Sigmoid colon (tissue), 7 donors: Measurements from ENCODE around the gene NOL9. TPM values are rescaled to one million over a fixed set of nuclear protein-coding genes. Genes with fewer than 3 reads are reported as not detected.

ENCODE experiments used
- DNase-seq: peaks from one replicate; pipeline ENCODE4 v3.0.0-alpha.2; 2019
- H3K27ac ChIP-seq, 4 donors: fragments of 200-600 bp; sonication (generic); one replicate each; pipeline ENCODE4 v1.5.1; 2016 to 2019; ENCODE audit warnings: mild to moderate bottlenecking in 1 of 4
- H3K27me3 ChIP-seq, 3 donors: fragments of 200-600 bp; sonication (generic); one replicate each; pipeline ENCODE4 v1.5.1; 2019; ENCODE audit warnings: mild to moderate bottlenecking in 1 of 3
- H3K36me3 ChIP-seq, 4 donors: fragments of 200-600 bp; sonication (generic); one replicate each; pipeline ENCODE4 v1.5.1; 2016 to 2019
- H3K4me1 ChIP-seq, 4 donors: fragments of 200-600 bp; sonication (generic); one replicate each; pipeline ENCODE4 v1.5.1; 2017 to 2019
- H3K4me3 ChIP-seq, 4 donors: fragments of 200-600 bp; sonication (generic); one replicate each; pipeline ENCODE4 v1.5.1; 2017 to 2019; ENCODE audit warnings: mild to moderate bottlenecking in 2 of 4, moderate library complexity in 1 of 4
- H3K9me3 ChIP-seq, 4 donors: fragments of 200-600 bp in 3 of 4; sonication (generic) in 3 of 4; one replicate each; pipeline versions ENCODE4 v1.5.1 to v1.6.1; 2013 to 2019
- EP300 ChIP-seq, 4 donors: sonication (generic); formaldehyde crosslinking; IDR thresholded peaks; one replicate each; pipeline ENCODE4 v1.6.1; 2017; ENCODE audit warnings: antibody characterized with exemption in 4 of 4
- POLR2A ChIP-seq, 2 donors: fragments of 450-650 bp; IDR thresholded peaks; one replicate each; pipeline ENCODE4 v1.6.1; 2016; ENCODE audit warnings: antibody characterized with exemption in 2 of 2, mild to moderate bottlenecking in 2 of 2, moderate library complexity in 2 of 2
- POLR2AphosphoS5 ChIP-seq, 4 donors: sonication (generic); formaldehyde crosslinking; IDR thresholded peaks; one replicate each; pipeline ENCODE4 v1.6.1; 2017; ENCODE audit warnings: antibody characterized with exemption in 4 of 4
- WGBS, 2 donors: extraction: QIAGEN DNeasy Blood & Tissue Kit; methylation state at CpG; one replicate each; pipeline ENCODE4 v1.1.7; 2013; 5-methylcytosine and 5-hydroxymethylcytosine counted together
- intact Hi-C: fragments of 100-400 bp; cut with DNase I; formaldehyde crosslinking; loops from one replicate; pipeline ENCODE4 v1.15.1; 2023
- polyA plus RNA-seq, 3 donors: library from polyadenylated mRNA; stranded (reverse); fragments of 200-250 nt; gene quantifications; one replicate each; pipeline ENCODE4 v1.2.3, GENCODE V29; 2013
- total RNA-seq, 4 donors: library from RNA; depleted of rRNA; stranded (reverse); fragments of >200 nt; gene quantifications; one replicate each; pipeline ENCODE4 v1.1.0, GENCODE V29; 2016
- TF ChIP-seq, protein P1 (sequence below), 4 experiments: fragments of 450-650 bp in 3 of 4; fragments of 200-600 bp in 1 of 4; IDR thresholded peaks; one replicate each; pipeline ENCODE4 v1.5.1; 2016 to 2019; ENCODE audit warnings: antibody characterized with exemption in 4 of 4, mild to moderate bottlenecking in 3 of 4, moderate library complexity in 2 of 4
- donor health status: healthy with polysubstance abuse.
- donor health status: Bipolar disorder and iron deficiency.
- donor health status: healthy.

The NOL9 gene
- total and polyA plus RNA-seq, 7 donors, result 1.2 to 29.6 (median 17.3) TPM

- intact Hi-C loops, result no loop called here
- TF ChIP-seq POLR2A (IDR thresholded peaks at IDR 0.05) (no peak), POLR2AphosphoS5 (IDR thresholded peaks at IDR 0.05) (no peak), EP300 (IDR thresholded peaks at IDR 0.05) (no peak)
- TF ChIP-seq, protein P1, sequence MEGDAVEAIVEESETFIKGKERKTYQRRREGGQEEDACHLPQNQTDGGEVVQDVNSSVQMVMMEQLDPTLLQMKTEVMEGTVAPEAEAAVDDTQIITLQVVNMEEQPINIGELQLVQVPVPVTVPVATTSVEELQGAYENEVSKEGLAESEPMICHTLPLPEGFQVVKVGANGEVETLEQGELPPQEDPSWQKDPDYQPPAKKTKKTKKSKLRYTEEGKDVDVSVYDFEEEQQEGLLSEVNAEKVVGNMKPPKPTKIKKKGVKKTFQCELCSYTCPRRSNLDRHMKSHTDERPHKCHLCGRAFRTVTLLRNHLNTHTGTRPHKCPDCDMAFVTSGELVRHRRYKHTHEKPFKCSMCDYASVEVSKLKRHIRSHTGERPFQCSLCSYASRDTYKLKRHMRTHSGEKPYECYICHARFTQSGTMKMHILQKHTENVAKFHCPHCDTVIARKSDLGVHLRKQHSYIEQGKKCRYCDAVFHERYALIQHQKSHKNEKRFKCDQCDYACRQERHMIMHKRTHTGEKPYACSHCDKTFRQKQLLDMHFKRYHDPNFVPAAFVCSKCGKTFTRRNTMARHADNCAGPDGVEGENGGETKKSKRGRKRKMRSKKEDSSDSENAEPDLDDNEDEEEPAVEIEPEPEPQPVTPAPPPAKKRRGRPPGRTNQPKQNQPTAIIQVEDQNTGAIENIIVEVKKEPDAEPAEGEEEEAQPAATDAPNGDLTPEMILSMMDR (IDR thresholded peaks at IDR 0.05), result no peak
- Histone ChIP-seq H3K27ac (no peak overlapping the region), H3K36me3 (no peaks in the 10 kb centered on the region), H3K9me3 (no peaks in the 10 kb centered on the region), H3K27me3 (no peaks in the 10 kb centered on the region), H3K4me1 (no peaks in the 10 kb centered on the region), H3K4me3 (no peak overlapping the region)
- 88 to 90% methylated on average over 19 of the region's 19 CpGs for WGBS, 2 donors
- DNase-seq, result no peak
Measured at GRCh38 chr1:6512245-6512907, 41.9 kb downstream of the NOL9 start.

DNA sequence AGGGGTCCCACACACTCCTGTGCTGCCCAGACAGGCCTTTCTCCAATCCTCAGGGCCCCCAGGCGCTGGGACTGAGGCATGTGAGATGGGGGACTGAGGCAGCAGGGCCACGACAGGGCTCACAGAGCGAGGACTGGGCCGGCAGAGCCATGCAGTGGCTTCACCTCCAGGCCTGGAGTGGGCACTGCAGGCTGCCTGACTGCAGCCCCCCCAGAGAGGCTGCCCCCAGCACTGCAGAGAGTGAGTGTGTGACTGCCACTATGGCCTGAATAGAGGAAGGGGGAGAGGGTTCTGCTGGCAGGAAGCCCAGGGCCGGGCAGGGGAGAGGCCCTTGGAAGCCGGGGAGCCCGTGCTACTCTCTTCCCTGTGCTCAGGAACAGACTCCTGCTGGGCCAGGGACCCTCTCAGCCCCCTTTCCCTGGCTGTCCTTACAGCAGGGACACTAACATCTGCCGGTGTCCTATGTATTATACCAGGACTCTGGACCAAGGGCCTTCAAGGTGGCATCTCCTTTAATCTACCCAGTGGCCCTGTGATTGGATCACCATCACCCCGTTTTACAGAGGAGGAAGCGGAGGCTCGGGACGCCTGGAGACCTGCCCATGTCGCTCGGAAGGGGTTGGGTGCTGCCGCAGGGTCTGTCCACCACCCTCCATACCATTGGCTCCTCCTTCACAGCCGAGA, 42.6 kb downstream of the NOL9 start:
- TF ChIP-seq POLR2AphosphoS5 (IDR thresholded peaks at IDR 0.05) (no peak), POLR2A (IDR thresholded peaks at IDR 0.05) (no peak)
- TF ChIP-seq, protein P1 (IDR thresholded peaks at IDR 0.05), result no peak
- no peak for DNase-seq
- WGBS, 2 donors, result 87 to 88% methylated on average over 16 of the region's 16 CpGs
- no peaks in the 10 kb centered on the region for H3K36me3 ChIP-seq
- H3K4me1 ChIP-seq, result no peaks in the 10 kb centered on the region
- H3K4me3 ChIP-seq, result no peak overlapping the region
- no peak overlapping the region for H3K27ac ChIP-seq
- intact Hi-C loops, result no loop called here
- no peaks in the 10 kb centered on the region for H3K9me3 ChIP-seq
- no peaks in the 10 kb centered on the region for H3K27me3 ChIP-seq

DNA sequence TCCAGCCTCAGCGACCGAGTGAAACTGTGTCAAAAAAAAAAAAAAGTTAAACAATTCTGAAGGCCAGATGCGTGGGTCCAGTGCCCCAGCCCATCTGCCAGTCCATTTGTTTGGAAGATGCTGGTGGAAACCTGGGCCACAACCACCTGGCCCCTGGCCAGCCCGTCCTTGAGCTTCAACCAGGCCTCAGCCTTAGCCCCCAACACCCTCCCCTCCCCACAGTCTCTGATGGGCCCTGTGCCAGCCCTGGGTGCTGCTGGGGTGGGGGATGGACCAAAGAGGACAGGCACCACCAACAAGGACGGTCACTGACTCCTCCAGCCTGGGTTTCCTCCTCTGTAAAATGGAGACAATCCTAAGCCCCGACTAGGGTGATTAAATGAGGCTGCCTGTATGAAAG, 43.3 kb downstream of the NOL9 start:
- 80 to 89% methylated on average over 6 of the region's 6 CpGs for WGBS, 2 donors
- no peaks in the 10 kb centered on the region for H3K9me3 ChIP-seq

GRCh38 chr1:6510493-6510892, 43.8 kb downstream of the NOL9 start:
- WGBS, 2 donors, result 76 to 82% methylated on average over 6 of the region's 6 CpGs
- Histone ChIP-seq H3K4me1 (no peaks in the 10 kb centered on the region), H3K4me3 (no peak overlapping the region), H3K27me3 (no peaks in the 10 kb centered on the region), H3K9me3 (no peaks in the 10 kb centered on the region), H3K27ac (no peak overlapping the region), H3K36me3 (no peaks in the 10 kb centered on the region)
- intact Hi-C loops, result no loop called here
- no peak for TF ChIP-seq POLR2AphosphoS5 (IDR thresholded peaks at IDR 0.05)
- TF ChIP-seq, protein P1 (IDR thresholded peaks at IDR 0.05), result no peak
- no peak for TF ChIP-seq EP300 (IDR thresholded peaks at IDR 0.05)
- no peak for TF ChIP-seq POLR2A (IDR thresholded peaks at IDR 0.05)
- DNase-seq, result no peak

More for the DNA sequence above, 43.3 kb downstream of the NOL9 start:
- H3K27me3 ChIP-seq, result no peaks in the 10 kb centered on the region
- intact Hi-C loops, result no loop called here
- DNase-seq, result no peak
- no peak overlapping the region for H3K27ac ChIP-seq
- TF ChIP-seq POLR2A (IDR thresholded peaks at IDR 0.05), result no peak
- no peak for TF ChIP-seq POLR2AphosphoS5 (IDR thresholded peaks at IDR 0.05)
- TF ChIP-seq, protein P1 (IDR thresholded peaks at IDR 0.05), result no peak
- TF ChIP-seq EP300 (IDR thresholded peaks at IDR 0.05), result no peak
- no peaks in the 10 kb centered on the region for H3K4me1 ChIP-seq
- H3K4me3 ChIP-seq, result no peak overlapping the region
- no peaks in the 10 kb centered on the region for H3K36me3 ChIP-seq
